Measurements from ENCODE around the gene ACTA2.

The ACTA2 gene

GRCh38 chr10:88911851-88912250 is 40.7 kb downstream of the ACTA2 start:
- ATAC-seq, result no peak
- TF ChIP-seq RARB (CRISPR knock-in tag; IDR thresholded peaks at IDR 0.05) (no peak), TOX (CRISPR knock-in tag; IDR thresholded peaks at IDR 0.05; ENCODE audit: borderline replicate concordance) (no peak), ZNF565 (CRISPR knock-in tag; conservative IDR thresholded peaks at IDR 0.05; ENCODE audit: low read depth) (no peak), ISL1 (CRISPR knock-in tag; IDR thresholded peaks at IDR 0.05) (no peak)
- TF ChIP-seq, protein P1, sequence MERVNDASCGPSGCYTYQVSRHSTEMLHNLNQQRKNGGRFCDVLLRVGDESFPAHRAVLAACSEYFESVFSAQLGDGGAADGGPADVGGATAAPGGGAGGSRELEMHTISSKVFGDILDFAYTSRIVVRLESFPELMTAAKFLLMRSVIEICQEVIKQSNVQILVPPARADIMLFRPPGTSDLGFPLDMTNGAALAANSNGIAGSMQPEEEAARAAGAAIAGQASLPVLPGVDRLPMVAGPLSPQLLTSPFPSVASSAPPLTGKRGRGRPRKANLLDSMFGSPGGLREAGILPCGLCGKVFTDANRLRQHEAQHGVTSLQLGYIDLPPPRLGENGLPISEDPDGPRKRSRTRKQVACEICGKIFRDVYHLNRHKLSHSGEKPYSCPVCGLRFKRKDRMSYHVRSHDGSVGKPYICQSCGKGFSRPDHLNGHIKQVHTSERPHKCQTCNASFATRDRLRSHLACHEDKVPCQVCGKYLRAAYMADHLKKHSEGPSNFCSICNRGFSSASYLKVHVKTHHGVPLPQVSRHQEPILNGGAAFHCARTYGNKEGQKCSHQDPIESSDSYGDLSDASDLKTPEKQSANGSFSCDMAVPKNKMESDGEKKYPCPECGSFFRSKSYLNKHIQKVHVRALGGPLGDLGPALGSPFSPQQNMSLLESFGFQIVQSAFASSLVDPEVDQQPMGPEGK (CRISPR knock-in tag; IDR thresholded peaks at IDR 0.05; ENCODE audit: borderline replicate concordance), result no peak
- TF ChIP-seq, protein P2, sequence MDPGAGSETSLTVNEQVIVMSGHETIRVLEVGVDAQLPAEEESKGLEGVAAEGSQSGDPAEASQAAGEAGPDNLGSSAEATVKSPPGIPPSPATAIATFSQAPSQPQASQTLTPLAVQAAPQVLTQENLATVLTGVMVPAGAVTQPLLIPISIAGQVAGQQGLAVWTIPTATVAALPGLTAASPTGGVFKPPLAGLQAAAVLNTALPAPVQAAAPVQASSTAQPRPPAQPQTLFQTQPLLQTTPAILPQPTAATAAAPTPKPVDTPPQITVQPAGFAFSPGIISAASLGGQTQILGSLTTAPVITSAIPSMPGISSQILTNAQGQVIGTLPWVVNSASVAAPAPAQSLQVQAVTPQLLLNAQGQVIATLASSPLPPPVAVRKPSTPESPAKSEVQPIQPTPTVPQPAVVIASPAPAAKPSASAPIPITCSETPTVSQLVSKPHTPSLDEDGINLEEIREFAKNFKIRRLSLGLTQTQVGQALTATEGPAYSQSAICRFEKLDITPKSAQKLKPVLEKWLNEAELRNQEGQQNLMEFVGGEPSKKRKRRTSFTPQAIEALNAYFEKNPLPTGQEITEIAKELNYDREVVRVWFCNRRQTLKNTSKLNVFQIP (CRISPR knock-in tag; IDR thresholded peaks at IDR 0.05; ENCODE audit: borderline replicate concordance, low read depth), result no peak

GRCh38 chr10:88911116-88911515 is 41.5 kb downstream of the ACTA2 start:
- TF ChIP-seq ZC3H10 (CRISPR knock-in tag; IDR thresholded peaks at IDR 0.05) (no peak), CSDC2 (CRISPR knock-in tag; IDR thresholded peaks at IDR 0.05) (no peak), ZNF565 (CRISPR knock-in tag; conservative IDR thresholded peaks at IDR 0.05; ENCODE audit: low read depth) (no peak), OSR1 (CRISPR knock-in tag; IDR thresholded peaks at IDR 0.05) (no peak), ARNTL (CRISPR knock-in tag; IDR thresholded peaks at IDR 0.05; ENCODE audit: borderline replicate concordance, low read depth) (no peak), CREB5 (CRISPR knock-in tag; IDR thresholded peaks at IDR 0.05; ENCODE audit: low read depth) (no peak), ZFP3 (CRISPR knock-in tag; IDR thresholded peaks at IDR 0.05) (no peak), ZNF8 (CRISPR knock-in tag; IDR thresholded peaks at IDR 0.05) (no peak)
- TF ChIP-seq, protein P3, sequence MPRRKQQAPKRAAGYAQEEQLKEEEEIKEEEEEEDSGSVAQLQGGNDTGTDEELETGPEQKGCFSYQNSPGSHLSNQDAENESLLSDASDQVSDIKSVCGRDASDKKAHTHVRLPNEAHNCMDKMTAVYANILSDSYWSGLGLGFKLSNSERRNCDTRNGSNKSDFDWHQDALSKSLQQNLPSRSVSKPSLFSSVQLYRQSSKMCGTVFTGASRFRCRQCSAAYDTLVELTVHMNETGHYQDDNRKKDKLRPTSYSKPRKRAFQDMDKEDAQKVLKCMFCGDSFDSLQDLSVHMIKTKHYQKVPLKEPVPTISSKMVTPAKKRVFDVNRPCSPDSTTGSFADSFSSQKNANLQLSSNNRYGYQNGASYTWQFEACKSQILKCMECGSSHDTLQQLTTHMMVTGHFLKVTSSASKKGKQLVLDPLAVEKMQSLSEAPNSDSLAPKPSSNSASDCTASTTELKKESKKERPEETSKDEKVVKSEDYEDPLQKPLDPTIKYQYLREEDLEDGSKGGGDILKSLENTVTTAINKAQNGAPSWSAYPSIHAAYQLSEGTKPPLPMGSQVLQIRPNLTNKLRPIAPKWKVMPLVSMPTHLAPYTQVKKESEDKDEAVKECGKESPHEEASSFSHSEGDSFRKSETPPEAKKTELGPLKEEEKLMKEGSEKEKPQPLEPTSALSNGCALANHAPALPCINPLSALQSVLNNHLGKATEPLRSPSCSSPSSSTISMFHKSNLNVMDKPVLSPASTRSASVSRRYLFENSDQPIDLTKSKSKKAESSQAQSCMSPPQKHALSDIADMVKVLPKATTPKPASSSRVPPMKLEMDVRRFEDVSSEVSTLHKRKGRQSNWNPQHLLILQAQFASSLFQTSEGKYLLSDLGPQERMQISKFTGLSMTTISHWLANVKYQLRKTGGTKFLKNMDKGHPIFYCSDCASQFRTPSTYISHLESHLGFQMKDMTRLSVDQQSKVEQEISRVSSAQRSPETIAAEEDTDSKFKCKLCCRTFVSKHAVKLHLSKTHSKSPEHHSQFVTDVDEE (CRISPR knock-in tag; IDR thresholded peaks at IDR 0.05), result no peak
- no peak for ATAC-seq

DNA sequence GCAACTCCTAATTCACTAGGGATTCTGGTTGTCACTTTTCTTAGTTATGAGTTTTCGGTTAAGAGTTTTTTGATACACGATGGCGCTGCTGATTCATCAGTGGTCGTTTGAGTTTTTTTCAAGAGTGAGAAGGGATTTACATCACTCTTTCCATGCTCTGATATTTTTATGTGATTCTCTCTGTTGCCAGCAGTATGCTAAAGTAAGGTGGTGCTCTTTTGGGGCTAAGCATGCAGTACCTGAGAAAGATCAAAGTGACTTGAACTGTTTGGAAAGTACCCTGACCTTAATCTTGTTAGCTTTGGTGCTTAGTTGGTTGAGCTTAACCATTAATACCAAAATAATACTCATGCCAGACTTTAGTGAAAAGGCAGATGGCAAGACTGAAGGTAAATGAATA is 44.4 kb downstream of the ACTA2 start:
- TF ChIP-seq ZNF70 (CRISPR knock-in tag; IDR thresholded peaks at IDR 0.05) (no peak), TOX (CRISPR knock-in tag; IDR thresholded peaks at IDR 0.05; ENCODE audit: borderline replicate concordance) (no peak), ZFP30 (CRISPR knock-in tag; IDR thresholded peaks at IDR 0.05) (no peak)
- no peak for ATAC-seq

GRCh38 chr10:88906921-88907320 is 45.7 kb downstream of the ACTA2 start:
- TF ChIP-seq ZC3H10 (CRISPR knock-in tag; IDR thresholded peaks at IDR 0.05) (no peak), ISL1 (CRISPR knock-in tag; IDR thresholded peaks at IDR 0.05) (peak; percentile 46; the same call in 1 of the 2 replicates)
- ATAC-seq, result no peak; the same call in 2 of the 3 replicates

DNA sequence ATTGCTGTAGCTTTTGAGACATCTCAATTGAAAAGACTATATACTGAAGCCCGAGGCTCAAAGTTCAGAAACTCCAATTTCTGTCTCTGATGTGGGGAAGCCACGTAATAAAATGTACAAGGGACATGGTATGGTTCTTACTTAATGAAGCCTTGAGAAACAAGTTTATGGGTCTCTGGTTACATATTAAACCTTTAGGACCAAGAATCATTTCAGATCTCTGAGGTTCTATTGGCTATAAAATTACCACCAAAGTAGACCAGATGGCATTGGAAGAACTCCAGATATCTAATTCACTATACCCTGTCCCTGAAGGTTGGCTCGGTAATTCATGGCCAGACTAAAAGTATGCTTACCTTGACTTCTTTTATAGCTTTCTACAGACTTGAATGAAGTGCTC is 48.9 kb downstream of the ACTA2 start:
- ATAC-seq, result no peak
- TF ChIP-seq ZC3H10 (CRISPR knock-in tag; IDR thresholded peaks at IDR 0.05) (no peak), SNAI2 (CRISPR knock-in tag; IDR thresholded peaks at IDR 0.05) (no peak), PPARA (CRISPR knock-in tag; IDR thresholded peaks at IDR 0.05; ENCODE audit: borderline replicate concordance) (no peak), ZFP3 (CRISPR knock-in tag; IDR thresholded peaks at IDR 0.05) (no peak), TCF4 (CRISPR knock-in tag; IDR thresholded peaks at IDR 0.05; ENCODE audit: borderline replicate concordance) (no peak), ZNF70 (CRISPR knock-in tag; IDR thresholded peaks at IDR 0.05) (no peak), GLIS3 (CRISPR knock-in tag; IDR thresholded peaks at IDR 0.05) (no peak), RARB (CRISPR knock-in tag; IDR thresholded peaks at IDR 0.05) (no peak), ZFP30 (CRISPR knock-in tag; IDR thresholded peaks at IDR 0.05) (no peak), ESRRG (CRISPR knock-in tag; IDR thresholded peaks at IDR 0.05) (no peak), ISL1 (CRISPR knock-in tag; IDR thresholded peaks at IDR 0.05) (no peak), ZNF565 (CRISPR knock-in tag; conservative IDR thresholded peaks at IDR 0.05; ENCODE audit: low read depth) (no peak), TOX (CRISPR knock-in tag; IDR thresholded peaks at IDR 0.05; ENCODE audit: borderline replicate concordance) (no peak)
- TF ChIP-seq, protein P1 (CRISPR knock-in tag; IDR thresholded peaks at IDR 0.05; ENCODE audit: borderline replicate concordance), result no peak
- TF ChIP-seq, protein P3 (CRISPR knock-in tag; IDR thresholded peaks at IDR 0.05), result no peak

Data from SK-N-SH treated with all-trans-retinoic acid at 6 μM for 48 hours (cell line).